Measurements from ENCODE around the gene ABR.

Gene ABR

DNA sequence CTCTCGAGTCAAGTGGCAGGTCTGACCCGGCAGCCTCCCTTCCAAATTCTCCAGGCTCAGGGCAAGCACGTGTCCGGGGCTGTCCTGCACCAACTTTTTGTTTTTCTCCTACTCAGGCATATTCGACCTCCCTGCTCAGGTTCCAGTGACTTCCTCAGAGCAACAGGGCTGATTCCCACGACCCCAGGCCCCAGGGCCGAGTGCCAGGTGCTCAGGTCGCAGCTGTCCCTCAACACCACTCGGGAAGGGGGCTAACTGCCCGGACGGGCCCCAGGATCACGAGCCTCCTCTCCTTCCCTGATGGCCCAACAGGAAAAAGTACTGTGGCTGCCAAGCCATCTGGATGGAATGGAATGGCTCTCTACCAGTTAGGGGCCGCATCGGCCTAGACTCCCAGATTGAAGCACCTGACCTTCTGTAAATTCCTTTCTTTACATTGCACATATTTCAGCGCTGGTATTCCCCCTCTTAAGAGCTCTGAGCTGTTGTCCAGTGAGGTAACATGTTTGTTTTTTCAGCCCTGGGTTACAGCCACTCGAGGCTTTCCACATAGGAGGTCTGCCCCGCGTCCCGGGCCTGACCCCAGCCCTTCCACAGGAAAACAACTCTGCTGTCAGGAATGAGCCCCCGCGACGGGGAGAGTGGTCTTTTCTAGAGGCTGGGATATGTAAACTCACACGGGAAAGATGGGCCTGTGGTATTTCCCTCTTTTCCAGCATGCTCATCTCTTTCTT lies 225.2 kb downstream of the ABR start:
- Histone ChIP-seq H3K79me2 (ENCODE audit: insufficient read depth, low read length) (no peaks in the 10 kb centered on the region), H3K36me3 (ENCODE audit: insufficient read depth, low read length) (no peaks in the 10 kb centered on the region), H3K4me3 (ENCODE audit: low read length, poor library complexity, severe bottlenecking) (no peak overlapping the region), H2AFZ (ENCODE audit: low read length) (no peak overlapping the region), H4K20me1 (ENCODE audit: insufficient read depth, low read length, poor library complexity, severe bottlenecking) (no peaks in the 10 kb centered on the region), H3K4me2 (ENCODE audit: low read depth, low read length, poor library complexity, severe bottlenecking) (no peak overlapping the region), H3K27me3 (ENCODE audit: insufficient read depth, low read length, poor library complexity, severe bottlenecking) (no peaks in the 10 kb centered on the region), H3K9me2 (replicated peaks; ENCODE audit: low read depth, low read length) (no peaks in the 10 kb centered on the region), H3K9me3 (ENCODE audit: insufficient read depth, low read depth, low read length) (no peaks in the 10 kb centered on the region), H3K4me1 (ENCODE audit: insufficient read depth, low read length, poor library complexity, severe bottlenecking) (peaks cover 6% of the 10 kb centered on the region), H3F3A (ENCODE audit: low read depth) (no peaks in the 10 kb centered on the region), H3K9ac (ENCODE audit: low read depth, low read length, poor library complexity, severe bottlenecking) (no peak overlapping the region)
- TF ChIP-seq CTCF (conservative IDR thresholded peaks at IDR 0.05; ENCODE audit: low read length), result no peak
- no peak for TF ChIP-seq EZH2phosphoT487 (IDR thresholded peaks at IDR 0.05; ENCODE audit: borderline replicate concordance)

- Histone ChIP-seq H3K9ac (ENCODE audit: low read depth, low read length, poor library complexity, severe bottlenecking) (no peak overlapping the region), H4K20me1 (ENCODE audit: insufficient read depth, low read length, poor library complexity, severe bottlenecking) (no peaks in the 10 kb centered on the region), H3K9me2 (replicated peaks; ENCODE audit: low read depth, low read length) (no peaks in the 10 kb centered on the region), H3K79me2 (ENCODE audit: insufficient read depth, low read length) (no peaks in the 10 kb centered on the region), H3K4me3 (ENCODE audit: low read length, poor library complexity, severe bottlenecking) (no peak overlapping the region), H3K4me1 (ENCODE audit: insufficient read depth, low read length, poor library complexity, severe bottlenecking) (peaks cover 6% of the 10 kb centered on the region), H2AFZ (ENCODE audit: low read length) (no peak overlapping the region), H3K27me3 (ENCODE audit: insufficient read depth, low read length, poor library complexity, severe bottlenecking) (no peaks in the 10 kb centered on the region), H3K4me2 (ENCODE audit: low read depth, low read length, poor library complexity, severe bottlenecking) (no peak overlapping the region), H3F3A (ENCODE audit: low read depth) (no peaks in the 10 kb centered on the region), H3K9me3 (ENCODE audit: insufficient read depth, low read depth, low read length) (no peaks in the 10 kb centered on the region), H3K36me3 (ENCODE audit: insufficient read depth, low read length) (no peaks in the 10 kb centered on the region)
- no peak for TF ChIP-seq CTCF (conservative IDR thresholded peaks at IDR 0.05; ENCODE audit: low read length)
- no peak for TF ChIP-seq EZH2phosphoT487 (IDR thresholded peaks at IDR 0.05; ENCODE audit: borderline replicate concordance)
Observed at GRCh38 chr17:953767-954166, 226.0 kb downstream of the ABR start.

All from Loucy (cell line).